Astrocyte of the cerebellum (primary cell): Measurements from ENCODE around the gene CNTNAP2.

Experiments
- DNase-seq: peaks from one replicate; pipeline ENCODE4 v3.0.0-alpha.2; 2011; ENCODE audit warnings: low read depth
- H3K4me3 ChIP-seq: 2 replicates; pipeline ENCODE4 v1.5.1; 2011; ENCODE audit warnings: mild to moderate bottlenecking, low read depth, low read length, moderate library complexity
- in situ Hi-C: cut with HindIII; loops from 2 replicates; pipeline ENCODE4 v1.10.0; 2017; ENCODE audit warnings: low sequenced_read_pairs
- TF ChIP-seq, protein P1 (sequence below): IDR thresholded peaks from 2 replicates; pipeline ENCODE4 v1.5.1; 2012; ENCODE audit warnings: low read length, low read depth, moderate library complexity, mild to moderate bottlenecking; ENCODE audit errors: missing control alignments

Gene CNTNAP2

GRCh38 chr7:147896121-147896520, 1779.5 kb downstream of the CNTNAP2 start:
- in situ Hi-C loops = no loop called here
- H3K4me3 ChIP-seq = no peak overlapping the region
- no peak for DNase-seq
- TF ChIP-seq, protein P1, sequence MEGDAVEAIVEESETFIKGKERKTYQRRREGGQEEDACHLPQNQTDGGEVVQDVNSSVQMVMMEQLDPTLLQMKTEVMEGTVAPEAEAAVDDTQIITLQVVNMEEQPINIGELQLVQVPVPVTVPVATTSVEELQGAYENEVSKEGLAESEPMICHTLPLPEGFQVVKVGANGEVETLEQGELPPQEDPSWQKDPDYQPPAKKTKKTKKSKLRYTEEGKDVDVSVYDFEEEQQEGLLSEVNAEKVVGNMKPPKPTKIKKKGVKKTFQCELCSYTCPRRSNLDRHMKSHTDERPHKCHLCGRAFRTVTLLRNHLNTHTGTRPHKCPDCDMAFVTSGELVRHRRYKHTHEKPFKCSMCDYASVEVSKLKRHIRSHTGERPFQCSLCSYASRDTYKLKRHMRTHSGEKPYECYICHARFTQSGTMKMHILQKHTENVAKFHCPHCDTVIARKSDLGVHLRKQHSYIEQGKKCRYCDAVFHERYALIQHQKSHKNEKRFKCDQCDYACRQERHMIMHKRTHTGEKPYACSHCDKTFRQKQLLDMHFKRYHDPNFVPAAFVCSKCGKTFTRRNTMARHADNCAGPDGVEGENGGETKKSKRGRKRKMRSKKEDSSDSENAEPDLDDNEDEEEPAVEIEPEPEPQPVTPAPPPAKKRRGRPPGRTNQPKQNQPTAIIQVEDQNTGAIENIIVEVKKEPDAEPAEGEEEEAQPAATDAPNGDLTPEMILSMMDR = no peak

DNA sequence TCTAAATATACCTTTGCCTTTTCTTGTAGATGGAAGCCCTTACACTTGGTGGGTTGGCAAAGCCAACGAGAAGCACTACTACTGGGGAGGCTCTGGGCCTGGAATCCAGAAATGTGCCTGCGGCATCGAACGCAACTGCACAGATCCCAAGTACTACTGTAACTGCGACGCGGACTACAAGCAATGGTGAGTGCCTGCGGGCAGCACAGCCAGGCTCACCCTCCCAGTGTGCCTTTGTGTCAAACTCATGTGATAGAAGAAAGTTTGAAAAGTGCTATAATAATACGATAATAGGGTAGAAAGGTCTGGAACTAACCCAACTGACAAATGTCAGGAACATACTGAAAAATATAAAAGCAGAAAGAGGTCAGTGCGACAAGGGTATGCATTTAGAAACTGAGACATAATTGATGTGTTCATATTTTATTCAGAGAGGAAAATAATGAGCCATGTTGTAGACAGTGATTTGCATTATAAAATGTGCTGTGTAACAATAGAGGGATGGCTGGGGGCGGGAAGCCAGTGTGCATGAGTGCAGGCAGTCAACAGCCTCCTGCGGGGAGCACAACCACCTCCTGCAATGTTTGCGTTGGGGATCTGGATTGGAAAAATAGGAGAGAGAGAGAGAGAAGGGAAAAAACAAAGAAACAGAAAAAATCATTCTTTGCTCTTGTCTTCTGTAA, 1787.1 kb downstream of the CNTNAP2 start:
- in situ Hi-C loops = no loop called here
- no peak for DNase-seq
- TF ChIP-seq, protein P1 = no peak
- H3K4me3 ChIP-seq = no peak overlapping the region

- TF ChIP-seq, protein P1 = no peak
- H3K4me3 ChIP-seq = no peak overlapping the region
- in situ Hi-C loops = no loop called here
- DNase-seq = no peak
These were observed 1787.6 kb downstream of the CNTNAP2 start for GRCh38 chr7:147904219-147904576.

DNA sequence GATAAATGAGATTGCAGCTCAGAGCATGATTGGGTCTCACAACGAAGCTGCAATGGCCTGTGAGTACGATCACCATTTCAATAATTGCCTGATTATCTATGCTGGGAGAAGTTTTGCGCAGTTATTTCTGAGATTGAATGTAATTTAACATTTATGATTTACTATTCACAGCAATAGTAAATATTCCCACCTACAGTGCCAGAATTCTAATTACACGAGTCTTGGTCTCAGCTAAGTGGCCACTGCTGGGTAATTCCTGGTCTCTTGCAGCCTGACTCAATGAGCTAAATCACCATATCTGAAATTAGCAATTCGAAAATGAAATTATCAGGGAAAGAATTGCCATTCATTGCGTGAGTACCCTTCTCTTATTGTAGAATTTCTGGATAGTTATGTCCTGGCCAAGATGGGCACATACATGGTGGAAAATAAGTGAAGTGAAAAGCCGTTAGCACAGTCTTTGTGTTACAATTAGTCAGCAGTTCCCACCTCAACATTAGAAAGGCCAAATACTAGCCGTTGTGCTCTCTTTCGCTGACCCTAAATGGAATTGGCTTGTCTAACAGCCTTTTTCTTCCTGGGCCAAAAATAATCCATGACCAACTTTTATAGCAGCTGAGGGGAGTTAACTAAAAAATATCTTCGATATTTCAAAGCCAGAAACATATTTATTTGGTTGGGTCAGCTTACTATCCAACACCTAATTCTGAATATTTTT, 1793.0 kb downstream of the CNTNAP2 start:
- in situ Hi-C loops = loop anchor here (5.0 kb wide), 1 partner anchor 53 kb away; no protein-coding TSS in a partner anchor
- no peak for DNase-seq
- TF ChIP-seq, protein P1 = no peak
- H3K4me3 ChIP-seq = no peak overlapping the region

- TF ChIP-seq, protein P1 = no peak
- DNase-seq = no peak
- no peak overlapping the region for H3K4me3 ChIP-seq
- in situ Hi-C loops = no loop called here
These were observed 1794.6 kb downstream of the CNTNAP2 start for GRCh38 chr7:147911201-147911601.

- no peak for DNase-seq
- in situ Hi-C loops = no loop called here
- TF ChIP-seq, protein P1 = no peak
- H3K4me3 ChIP-seq = no peak overlapping the region
These were observed 1795.7 kb downstream of the CNTNAP2 start for GRCh38 chr7:147912291-147912690.
